NCI-H2227 (cell line): ENCODE data around the gene TMEM14A.
"Not testable (repeated sequence)": the region's sequence is repeated elsewhere in the genome, so short reads cannot be mapped to it uniquely, and the experiment has no call there.

ENCODE experiments used
- DNase-seq: peaks from one replicate; lab custom pipeline; 2025; ENCODE audit not compliant: unreplicated experiment; lab: John Stamatoyannopoulos, UW

Gene TMEM14A

GRCh38 chr6:52655941-52656340 lies 15.0 kb upstream of the TMEM14A start:
- not testable (repeated sequence) for DNase-seq

- DNase-seq = no peak
Observed at GRCh38 chr6:52657870-52658269, 13.0 kb upstream of the TMEM14A start.

- no peak for DNase-seq
Observed at GRCh38 chr6:52661551-52661950, 9.4 kb upstream of the TMEM14A start.

- DNase-seq = no peak
Observed at GRCh38 chr6:52662031-52662430, 8.9 kb upstream of the TMEM14A start.

- peak; percentile 52 for DNase-seq
Observed at GRCh38 chr6:52663120-52663935, 7.6 kb upstream of the TMEM14A start.

GRCh38 chr6:52663936-52664185 lies 7.1 kb upstream of the TMEM14A start:
- no peak for DNase-seq

DNA sequence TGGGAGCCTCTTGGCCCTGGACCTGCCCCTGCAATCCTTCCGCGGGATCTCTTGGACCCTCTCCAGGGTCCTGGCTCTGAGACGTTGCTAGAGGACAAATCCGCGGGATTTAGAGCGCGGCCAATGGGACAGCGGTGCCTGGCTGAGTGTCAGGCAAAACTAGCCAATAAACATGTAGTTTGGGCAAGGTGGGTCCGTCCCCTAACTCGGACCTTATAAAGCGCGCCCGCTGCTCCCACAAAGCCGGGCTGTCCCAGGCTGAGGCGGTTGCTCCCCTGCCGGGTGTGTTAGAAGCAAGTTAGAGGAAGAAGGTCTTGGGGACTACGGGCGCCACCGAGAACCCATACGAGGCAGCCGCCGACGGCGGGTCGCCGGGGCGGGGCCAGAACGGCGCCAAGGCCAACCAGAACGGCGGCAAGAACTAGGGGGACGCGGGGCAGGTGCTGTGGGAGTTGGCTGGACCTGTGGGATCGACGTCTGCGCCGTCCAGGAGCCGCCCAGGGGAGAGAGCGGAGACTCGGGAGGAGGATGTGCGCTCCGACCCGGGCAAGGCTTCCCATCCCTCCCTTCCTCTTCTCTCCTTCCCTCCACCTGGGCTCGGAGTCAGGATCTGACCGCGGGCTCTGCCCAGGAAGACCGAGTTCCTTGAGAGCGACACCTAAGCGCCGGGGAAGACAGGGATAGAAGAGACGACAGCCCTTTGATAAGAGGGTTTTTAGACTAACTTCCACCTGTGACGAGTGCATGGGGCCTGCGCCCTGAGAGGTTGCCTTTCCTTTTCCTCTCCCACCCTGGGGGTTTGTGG lies 6.5 kb upstream of the TMEM14A start:
- peak; percentile 92 for DNase-seq

DNA sequence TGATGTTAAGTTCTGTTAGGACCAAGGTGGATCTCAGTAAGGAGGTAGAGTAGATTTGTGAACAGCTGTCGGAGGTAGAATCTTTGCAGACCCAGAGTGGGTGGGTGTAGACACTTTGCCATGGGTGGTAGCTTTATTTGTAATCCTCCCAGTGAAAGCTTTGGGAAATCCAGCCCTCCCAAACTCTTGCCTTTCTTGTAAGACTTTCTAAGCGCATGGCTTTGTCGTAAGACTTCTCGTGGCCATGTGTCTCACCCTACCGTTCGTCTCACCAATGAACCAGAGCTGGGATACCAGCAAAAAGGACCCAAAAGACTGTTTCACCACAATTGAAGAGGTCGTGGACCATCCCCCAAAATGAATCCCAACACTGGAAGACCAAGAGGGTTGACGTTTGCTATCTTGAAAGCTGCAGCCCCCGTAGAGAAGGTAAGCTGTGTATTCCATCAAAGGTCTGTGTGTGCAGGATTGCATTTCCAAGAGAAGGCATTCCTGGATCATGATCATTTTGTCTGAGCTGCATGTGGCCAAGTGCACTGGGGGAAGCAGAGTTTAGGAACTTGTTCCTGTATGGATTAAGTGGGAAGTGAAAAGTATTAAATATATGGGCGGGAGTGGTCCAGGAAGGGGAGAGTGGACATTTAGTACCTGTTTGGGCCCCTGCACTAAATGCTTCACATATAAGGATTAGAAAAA lies 5.8 kb upstream of the TMEM14A start:
- no peak for DNase-seq

- no peak for DNase-seq
Observed at GRCh38 chr6:52666071-52666470, 4.8 kb upstream of the TMEM14A start.

GRCh38 chr6:52666523-52666922 lies 4.4 kb upstream of the TMEM14A start:
- DNase-seq = no peak

DNA sequence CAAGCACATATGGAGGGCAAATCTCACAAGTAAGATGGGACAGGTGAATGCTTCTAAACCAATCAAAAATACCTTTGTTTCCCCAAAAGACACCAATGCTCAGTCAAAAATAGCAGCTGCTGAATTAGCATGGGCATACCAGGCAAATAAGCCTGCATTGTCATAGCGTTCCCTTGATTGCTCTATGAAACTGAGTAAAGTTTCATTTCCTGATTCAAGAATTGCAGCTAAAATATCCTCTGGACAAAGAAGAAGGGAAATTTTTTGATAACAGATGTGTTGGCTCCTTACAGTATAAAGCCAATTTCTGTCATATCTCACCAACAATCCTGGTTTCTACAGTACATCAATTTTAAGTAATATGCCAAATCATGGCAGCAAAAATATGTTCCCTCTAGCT lies 3.3 kb upstream of the TMEM14A start:
- DNase-seq = no peak

- DNase-seq = no peak
Observed at GRCh38 chr6:52671676-52672075, 763 bp downstream of the TMEM14A start.

DNA sequence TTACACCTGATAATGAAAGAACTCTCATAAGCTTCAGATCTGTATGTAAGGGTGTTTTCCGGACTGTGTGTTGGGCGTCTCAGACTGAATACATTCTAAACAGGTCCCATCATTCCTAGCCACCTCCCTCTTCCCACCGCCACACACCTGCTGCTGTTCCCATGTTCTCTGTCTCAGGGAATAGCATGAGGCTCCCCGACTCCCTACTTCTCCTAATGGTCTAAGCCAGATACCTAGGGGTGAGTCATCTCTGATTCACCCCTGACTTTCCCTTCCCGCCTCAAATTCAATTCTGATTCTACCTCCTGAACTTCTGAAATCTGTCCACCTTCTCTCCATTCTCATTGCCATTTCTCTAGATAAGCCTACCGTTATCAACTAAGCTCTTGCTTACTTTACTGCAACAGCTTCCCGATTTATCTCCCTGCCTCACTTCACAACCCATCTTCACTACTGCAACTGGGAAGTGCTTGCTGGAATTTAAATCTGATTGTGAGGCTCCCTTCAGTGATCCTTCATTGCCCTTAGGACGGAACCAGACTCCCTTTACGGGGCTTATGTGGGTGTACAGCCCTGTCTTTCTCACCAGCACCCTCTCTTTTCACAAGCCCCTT lies 1.6 kb downstream of the TMEM14A start:
- no peak for DNase-seq

DNA sequence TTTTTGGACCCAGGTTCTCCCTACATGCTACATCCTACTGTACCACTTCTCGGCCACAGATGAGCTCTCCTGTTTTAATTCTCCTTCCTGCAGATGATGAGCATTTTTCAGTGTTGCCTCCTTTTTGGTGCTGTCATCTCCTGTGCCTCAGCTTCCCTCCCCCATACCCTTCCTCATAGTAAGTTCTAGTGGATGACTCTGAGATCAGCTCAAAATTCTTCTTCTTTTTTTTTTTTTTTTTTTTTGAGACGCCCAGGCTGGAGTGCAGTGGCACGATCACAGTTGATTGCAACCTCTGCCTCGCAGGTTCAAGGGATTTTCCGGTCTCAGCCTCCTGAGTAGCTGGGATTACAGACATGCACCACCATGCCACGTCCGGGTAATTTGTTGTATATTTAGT lies 3.8 kb downstream of the TMEM14A start:
- no peak for DNase-seq

- DNase-seq = no peak
Observed at GRCh38 chr6:52675372-52675771, 4.5 kb downstream of the TMEM14A start.

DNA sequence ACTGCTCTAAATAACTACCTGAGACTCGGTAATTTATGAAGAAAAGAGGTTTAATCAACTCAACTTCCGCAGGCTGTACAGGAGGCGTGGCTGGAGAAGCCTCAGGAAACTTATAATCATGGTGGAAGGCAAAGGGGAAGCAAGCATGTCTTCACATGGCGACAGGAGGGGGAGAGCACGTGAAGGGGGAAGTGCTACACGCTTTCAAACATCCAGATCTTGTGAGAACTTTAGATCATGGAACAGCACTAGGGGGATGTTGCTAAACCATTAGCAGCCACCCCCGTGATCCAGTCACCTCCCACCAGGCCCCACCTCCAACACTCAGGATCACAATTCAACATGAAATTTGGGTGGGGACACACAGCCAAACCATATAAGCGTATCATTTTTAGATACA lies 5.7 kb downstream of the TMEM14A start:
- not testable (repeated sequence) for DNase-seq

DNA sequence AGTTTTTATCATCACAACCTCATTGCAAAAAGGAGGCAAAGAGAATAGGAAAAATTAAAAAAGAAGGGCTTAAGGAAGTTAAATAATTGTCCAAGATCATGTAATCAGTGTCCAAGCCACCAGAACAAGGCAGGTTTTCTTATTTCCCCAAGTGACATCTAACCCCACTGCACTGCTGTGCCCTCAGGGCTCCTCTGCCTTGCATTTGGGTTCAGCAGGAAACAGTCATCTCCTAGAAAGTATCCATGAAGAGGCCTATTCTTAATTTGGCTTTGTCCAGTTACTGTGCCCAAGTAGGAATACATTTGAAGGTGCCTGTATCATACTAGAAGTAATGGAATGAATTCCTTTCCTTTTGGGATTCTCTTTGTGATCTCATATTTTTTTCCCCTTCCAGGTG lies 10.5 kb downstream of the TMEM14A start:
- no peak for DNase-seq

DNA sequence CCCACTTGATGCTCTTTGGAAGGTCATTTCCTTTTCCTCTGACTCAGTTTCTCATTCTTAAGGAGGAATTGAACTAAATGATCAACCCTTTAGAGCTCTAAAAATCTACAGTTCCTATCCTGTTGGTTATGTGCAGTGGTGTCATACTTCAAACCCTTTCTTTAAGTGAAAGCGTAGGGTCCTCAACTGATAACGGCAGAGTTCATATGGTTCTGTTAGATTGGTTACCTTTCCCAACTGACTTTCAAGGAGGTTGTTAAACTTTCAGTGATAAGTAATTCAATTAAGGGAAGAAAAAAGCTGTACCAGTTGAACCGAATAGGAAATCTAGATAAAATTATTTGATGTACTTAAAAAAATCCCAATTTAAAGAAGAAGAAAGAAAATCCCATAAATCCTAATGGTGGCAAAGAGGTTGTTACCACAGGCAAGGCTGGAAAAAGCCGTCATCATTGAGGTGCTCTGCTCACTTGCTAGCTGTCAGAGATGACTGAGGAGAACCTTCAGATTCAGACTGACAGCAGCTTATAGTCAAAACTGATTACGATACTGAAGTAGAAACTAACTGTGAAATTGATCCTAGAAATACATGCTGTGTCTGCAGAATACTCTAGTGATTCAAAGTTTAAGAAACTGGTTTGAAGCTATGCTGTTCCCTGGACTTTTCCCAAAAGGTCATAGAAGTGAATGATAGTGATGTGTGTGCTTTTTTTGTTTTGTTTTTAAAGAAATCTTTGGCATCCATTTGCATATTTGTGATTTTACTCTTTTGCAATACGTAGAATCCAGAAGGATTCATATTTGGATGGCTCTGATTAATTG lies 16.2 kb downstream of the TMEM14A start:
- no peak for DNase-seq

DNA sequence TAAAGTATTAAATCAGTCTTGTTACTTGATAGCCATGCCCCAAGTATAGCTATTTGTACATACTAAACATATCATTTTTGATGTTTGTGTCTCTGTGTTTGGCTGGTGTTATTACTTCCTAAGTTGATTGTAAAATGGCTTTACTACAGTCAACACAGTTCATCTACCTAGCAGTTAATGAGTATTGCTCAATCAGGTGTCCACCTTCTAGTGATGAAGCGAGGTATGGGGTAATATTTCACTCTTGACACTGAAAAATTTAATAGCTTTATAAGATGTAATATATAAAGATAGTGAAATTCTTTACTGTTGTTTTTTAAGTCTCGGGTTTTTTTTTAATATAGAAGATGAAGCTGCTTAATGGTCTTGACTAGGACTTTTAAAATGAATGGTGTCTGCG lies 18.9 kb downstream of the TMEM14A start:
- DNase-seq = no peak

DNA sequence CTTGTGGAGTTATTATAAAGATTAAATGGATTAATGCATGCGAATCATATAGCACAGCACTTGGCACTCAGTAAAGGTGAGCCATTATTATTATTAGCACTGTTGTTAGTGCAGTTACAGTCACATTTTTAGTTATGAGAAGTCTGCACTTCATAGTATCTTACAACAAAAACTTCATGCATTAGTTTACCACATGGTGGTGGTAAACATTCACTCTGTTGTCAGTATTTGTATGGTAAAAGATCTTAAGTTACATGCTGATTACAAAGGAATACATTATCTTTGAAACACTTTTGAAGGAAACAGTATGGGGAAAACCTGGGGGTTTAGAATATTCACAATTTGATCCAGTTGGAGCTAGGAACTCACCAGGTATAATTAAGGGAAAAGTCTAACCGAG lies 20.8 kb downstream of the TMEM14A start:
- no peak for DNase-seq

- no peak for DNase-seq
Observed at GRCh38 chr6:52693773-52694172, 22.9 kb downstream of the TMEM14A start.
